Measurements from ENCODE around the gene PKNOX2. TPM values are rescaled to one million over a fixed set of nuclear protein-coding genes. Genes with fewer than 3 reads are reported as not detected.

The PKNOX2 gene
- total RNA-seq, 1 experiment from 2014 or later, result not detected

GRCh38 chr11:125293596-125293995, 129.0 kb downstream of the PKNOX2 start:
- Histone ChIP-seq H3K27me3 (replicated peaks; ENCODE audit: control insufficient read depth, insufficient read depth, low read length) (peaks cover 8% of the 10 kb centered on the region), H3K36me3 (ENCODE audit: control insufficient read depth, insufficient read depth, low read length) (no peaks in the 10 kb centered on the region), H3K9me3 (no peaks in the 10 kb centered on the region), H3K4me3 (ENCODE audit: low read depth, low read length) (no peak overlapping the region), H3K4me1 (no peaks in the 10 kb centered on the region)
- no peak for DNase-seq
- Mint-ChIP-seq H3K27ac (ENCODE audit: unreplicated experiment) (no peak overlapping the region), H3K36me3 (ENCODE audit: insufficient read depth, unreplicated experiment) (no peaks in the 10 kb centered on the region), H3K27me3 (ENCODE audit: insufficient read depth, unreplicated experiment) (peaks cover 42% of the 10 kb centered on the region), H3K4me3 (ENCODE audit: unreplicated experiment) (no peak overlapping the region), H3K4me1 (ENCODE audit: low read depth, unreplicated experiment) (no peaks in the 10 kb centered on the region), H3K9me3 (ENCODE audit: unreplicated experiment) (no peaks in the 10 kb centered on the region)
- intact Hi-C loops (cut with micrococcal nuclease; ENCODE audit: unreplicated experiment), result no loop called here
- POLR2A ChIA-PET, result no interaction called here
- no TSS peak for BruUV-seq (replicated peaks)
- CTCF ChIA-PET, result no interaction called here
- TF ChIP-seq, protein P1, sequence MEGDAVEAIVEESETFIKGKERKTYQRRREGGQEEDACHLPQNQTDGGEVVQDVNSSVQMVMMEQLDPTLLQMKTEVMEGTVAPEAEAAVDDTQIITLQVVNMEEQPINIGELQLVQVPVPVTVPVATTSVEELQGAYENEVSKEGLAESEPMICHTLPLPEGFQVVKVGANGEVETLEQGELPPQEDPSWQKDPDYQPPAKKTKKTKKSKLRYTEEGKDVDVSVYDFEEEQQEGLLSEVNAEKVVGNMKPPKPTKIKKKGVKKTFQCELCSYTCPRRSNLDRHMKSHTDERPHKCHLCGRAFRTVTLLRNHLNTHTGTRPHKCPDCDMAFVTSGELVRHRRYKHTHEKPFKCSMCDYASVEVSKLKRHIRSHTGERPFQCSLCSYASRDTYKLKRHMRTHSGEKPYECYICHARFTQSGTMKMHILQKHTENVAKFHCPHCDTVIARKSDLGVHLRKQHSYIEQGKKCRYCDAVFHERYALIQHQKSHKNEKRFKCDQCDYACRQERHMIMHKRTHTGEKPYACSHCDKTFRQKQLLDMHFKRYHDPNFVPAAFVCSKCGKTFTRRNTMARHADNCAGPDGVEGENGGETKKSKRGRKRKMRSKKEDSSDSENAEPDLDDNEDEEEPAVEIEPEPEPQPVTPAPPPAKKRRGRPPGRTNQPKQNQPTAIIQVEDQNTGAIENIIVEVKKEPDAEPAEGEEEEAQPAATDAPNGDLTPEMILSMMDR (IDR thresholded peaks at IDR 0.05; ENCODE audit: insufficient read depth in 1 of 2, low read depth in 1 of 2, low read length in 1 of 2, severe bottlenecking in 1 of 2, unreplicated experiment in 1 of 2), result no peak

- H3K4me1 Mint-ChIP-seq (ENCODE audit: low read depth, unreplicated experiment), result no peaks in the 10 kb centered on the region
- Histone ChIP-seq H3K9me3 (no peaks in the 10 kb centered on the region), H3K27me3 (replicated peaks; ENCODE audit: control insufficient read depth, insufficient read depth, low read length) (peaks cover 5% of the 10 kb centered on the region), H3K36me3 (ENCODE audit: control insufficient read depth, insufficient read depth, low read length) (no peaks in the 10 kb centered on the region), H3K4me3 (ENCODE audit: low read depth, low read length) (no peak overlapping the region), H3K4me1 (no peaks in the 10 kb centered on the region)
- ChIA-PET POLR2A (no interaction called here), CTCF (no interaction called here)
- peaks cover 38% of the 10 kb centered on the region for H3K27me3 Mint-ChIP-seq (ENCODE audit: insufficient read depth, unreplicated experiment)
- no peak overlapping the region for H3K27ac Mint-ChIP-seq (ENCODE audit: unreplicated experiment)
- H3K4me3 Mint-ChIP-seq (ENCODE audit: unreplicated experiment), result no peak overlapping the region
- no peaks in the 10 kb centered on the region for H3K36me3 Mint-ChIP-seq (ENCODE audit: insufficient read depth, unreplicated experiment)
- BruUV-seq (replicated peaks), result no TSS peak
- intact Hi-C loops (cut with micrococcal nuclease; ENCODE audit: unreplicated experiment), result no loop called here
- H3K9me3 Mint-ChIP-seq (ENCODE audit: unreplicated experiment), result no peaks in the 10 kb centered on the region
- TF ChIP-seq, protein P1 (IDR thresholded peaks at IDR 0.05; ENCODE audit: insufficient read depth in 1 of 2, low read depth in 1 of 2, low read length in 1 of 2, severe bottlenecking in 1 of 2, unreplicated experiment in 1 of 2), result no peak
- no peak for DNase-seq
Observed at GRCh38 chr11:125295931-125296330, 131.4 kb downstream of the PKNOX2 start.

- Mint-ChIP-seq H3K9me3 (ENCODE audit: unreplicated experiment) (no peaks in the 10 kb centered on the region), H3K4me3 (ENCODE audit: unreplicated experiment) (no peak overlapping the region), H3K27me3 (ENCODE audit: insufficient read depth, unreplicated experiment) (peaks cover 34% of the 10 kb centered on the region), H3K36me3 (ENCODE audit: insufficient read depth, unreplicated experiment) (no peaks in the 10 kb centered on the region), H3K4me1 (ENCODE audit: low read depth, unreplicated experiment) (no peaks in the 10 kb centered on the region), H3K27ac (ENCODE audit: unreplicated experiment) (no peak overlapping the region)
- intact Hi-C loops (cut with micrococcal nuclease; ENCODE audit: unreplicated experiment), result no loop called here
- H3K9me3 ChIP-seq, result no peaks in the 10 kb centered on the region
- POLR2A ChIA-PET, result no interaction called here
- peaks cover 4% of the 10 kb centered on the region for H3K27me3 ChIP-seq (replicated peaks; ENCODE audit: control insufficient read depth, insufficient read depth, low read length)
- H3K4me1 ChIP-seq, result no peaks in the 10 kb centered on the region
- CTCF ChIA-PET, result interaction anchor here (0.9 kb wide), 1 partner anchor 49 kb away, joined by 13 read pairs; no protein-coding TSS in a partner anchor
- no peaks in the 10 kb centered on the region for H3K36me3 ChIP-seq (ENCODE audit: control insufficient read depth, insufficient read depth, low read length)
- TF ChIP-seq, protein P1 (IDR thresholded peaks at IDR 0.05; ENCODE audit: insufficient read depth in 1 of 2, low read depth in 1 of 2, low read length in 1 of 2, severe bottlenecking in 1 of 2, unreplicated experiment in 1 of 2), result no peak
- no peak for DNase-seq
- BruUV-seq (replicated peaks), result no TSS peak
- H3K4me3 ChIP-seq (ENCODE audit: low read depth, low read length), result no peak overlapping the region
Observed at GRCh38 chr11:125297346-125297915, 132.9 kb downstream of the PKNOX2 start.

Data from Caco-2 (cell line).